HepG2 (cell line): ENCODE data around the gene MEGF10.

Experiments
- BCL6 ChIP-seq: IDR thresholded peaks from 2 replicates; pipeline ENCODE4 v1.6.1; 2016; ENCODE audit warnings: missing genetic modification reagents, missing compliant biosample characterization
- CTCF ChIP-seq: sonication (generic); formaldehyde crosslinking; IDR thresholded peaks from 2 replicates; pipeline ENCODE4 v1.5.0; 2020; ENCODE audit warnings: mild to moderate bottlenecking, missing genetic modification reagents, moderate library complexity
- JUND ChIP-seq: sonication (generic); formaldehyde crosslinking; IDR thresholded peaks from 2 replicates; pipeline ENCODE4 v1.8.0; 2022; ENCODE audit warnings: mild to moderate bottlenecking, missing genetic modification reagents
- KLF15 ChIP-seq: sonication (generic); formaldehyde crosslinking; IDR thresholded peaks from 2 replicates; pipeline ENCODE4 v1.8.1; 2023; ENCODE audit warnings: borderline replicate concordance, mild to moderate bottlenecking, inconsistent platforms, missing genetic modification reagents, mixed read lengths
- NCOA1 ChIP-seq: sonication (generic); formaldehyde crosslinking; IDR thresholded peaks from 2 replicates; pipeline ENCODE4 v1.9.0; 2021; ENCODE audit warnings: missing genetic modification reagents
- NFRKB ChIP-seq: fragments of 450-650 bp; IDR thresholded peaks from 2 replicates; pipeline ENCODE4 v1.6.1; 2017
- NR2F6 ChIP-seq, 2 experiments: IDR thresholded peaks; 2 replicates each; pipeline ENCODE4 v1.6.1; 2016; ENCODE audit warnings: antibody characterized with exemption in 1 of 2, mild to moderate bottlenecking in 1 of 2
- POLR2AphosphoS5 ChIP-seq: IDR thresholded peaks from 2 replicates; pipeline ENCODE4 v1.6.1; 2012; ENCODE audit warnings: low read depth, low read length
- REXO4 ChIP-seq: sonication (generic); formaldehyde crosslinking; IDR thresholded peaks from 2 replicates; pipeline ENCODE4 v1.8.0; 2022; ENCODE audit warnings: missing genetic modification reagents, mild to moderate bottlenecking, borderline replicate concordance
- SETDB1 ChIP-seq: sonication (generic); formaldehyde crosslinking; IDR thresholded peaks from 2 replicates; pipeline ENCODE4 v1.5.1; 2020; ENCODE audit warnings: missing genetic modification reagents, mild to moderate bottlenecking, borderline replicate concordance
- ZNF746 ChIP-seq: sonication (generic); formaldehyde crosslinking; IDR thresholded peaks from 2 replicates; pipeline ENCODE4 v1.8.0; 2022; ENCODE audit warnings: mild to moderate bottlenecking, missing genetic modification reagents
- ZNF780A ChIP-seq: sonication (generic); formaldehyde crosslinking; IDR thresholded peaks from 2 replicates; pipeline ENCODE4 v1.8.0; 2022; ENCODE audit warnings: mild to moderate bottlenecking, missing genetic modification reagents, moderate library complexity

DNA sequence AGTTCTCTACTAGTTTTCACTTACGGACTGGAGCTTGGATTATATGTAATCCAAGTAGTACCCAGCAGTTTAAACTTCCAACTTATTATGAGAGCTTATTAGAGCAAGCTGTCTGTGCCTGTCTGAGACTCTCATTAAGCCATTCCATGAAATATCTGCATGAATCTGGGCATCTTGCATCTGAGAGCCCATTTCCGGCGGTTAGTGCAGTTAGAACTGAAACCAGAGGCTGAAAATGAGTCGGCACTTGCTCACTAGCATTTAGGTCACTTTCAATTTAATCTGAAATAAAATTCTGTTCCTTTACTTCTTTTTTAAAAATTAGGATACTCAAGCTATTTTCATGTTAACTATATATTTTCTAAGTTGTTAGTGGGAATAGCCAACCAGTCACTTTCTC is 102.2 kb downstream of the MEGF10 start:
- TF ChIP-seq BCL6 (CRISPR knock-in tag): no peak
- TF ChIP-seq REXO4 (CRISPR knock-in tag): no peak
- TF ChIP-seq ZNF780A (CRISPR knock-in tag): no peak
- no peak for TF ChIP-seq NFRKB
- TF ChIP-seq NCOA1 (CRISPR knock-in tag): no peak
- TF ChIP-seq POLR2AphosphoS5: no peak
- no peak for TF ChIP-seq CTCF (CRISPR knock-in tag)
- TF ChIP-seq ZNF746 (CRISPR knock-in tag): no peak
- no peak for TF ChIP-seq KLF15 (CRISPR knock-in tag)
- TF ChIP-seq NR2F6 (IDR thresholded peaks at IDR 0.05): no peak
- no peak for TF ChIP-seq NR2F6 (CRISPR knock-in tag; IDR thresholded peaks at IDR 0.05)
- TF ChIP-seq SETDB1: no peak
- TF ChIP-seq JUND (CRISPR knock-in tag): no peak
